Measurements from ENCODE around the gene EML2.
A peak's percentile ranks its signal among the peaks of the same experiment; 100 is the strongest.

The EML2 gene

GRCh38 chr19:45664575-45664974 lies 25.4 kb upstream of the EML2 start:
- no peak for DNase-seq (ENCODE audit: low spot score in 2 of 2)
- no peak overlapping the region for H3K4me3 ChIP-seq
- peaks cover 3% of the 10 kb centered on the region for H3K4me1 ChIP-seq
- H3K27me3 ChIP-seq (ENCODE audit: low read depth): no peaks in the 10 kb centered on the region
- no peaks in the 10 kb centered on the region for H3K9me3 ChIP-seq
- in situ Hi-C loops (cut with MboI; ENCODE audit: low sequenced_read_pairs): no loop called here
- no peaks in the 10 kb centered on the region for H3K36me3 ChIP-seq (replicated peaks)

GRCh38 chr19:45663800-45664199 lies 24.6 kb upstream of the EML2 start:
- no peaks in the 10 kb centered on the region for H3K9me3 ChIP-seq
- H3K4me3 ChIP-seq: no peak overlapping the region
- peaks cover 3% of the 10 kb centered on the region for H3K4me1 ChIP-seq
- H3K36me3 ChIP-seq (replicated peaks): no peaks in the 10 kb centered on the region
- no peaks in the 10 kb centered on the region for H3K27me3 ChIP-seq (ENCODE audit: low read depth)
- DNase-seq (ENCODE audit: low spot score in 2 of 2): no peak
- in situ Hi-C loops (cut with MboI; ENCODE audit: low sequenced_read_pairs): no loop called here

GRCh38 chr19:45660636-45661035 lies 21.4 kb upstream of the EML2 start:
- no peak for DNase-seq (ENCODE audit: low spot score in 2 of 2)
- Histone ChIP-seq H3K4me3 (no peak overlapping the region), H3K9me3 (no peaks in the 10 kb centered on the region), H3K36me3 (replicated peaks) (no peaks in the 10 kb centered on the region), H3K4me1 (no peaks in the 10 kb centered on the region), H3K27me3 (ENCODE audit: low read depth) (no peaks in the 10 kb centered on the region)
- in situ Hi-C loops (cut with MboI; ENCODE audit: low sequenced_read_pairs): no loop called here

GRCh38 chr19:45659096-45659729 lies 20.0 kb upstream of the EML2 start:
- Histone ChIP-seq H3K4me3 (no peak overlapping the region), H3K36me3 (replicated peaks) (no peaks in the 10 kb centered on the region), H3K4me1 (no peaks in the 10 kb centered on the region), H3K27me3 (ENCODE audit: low read depth) (no peaks in the 10 kb centered on the region), H3K9me3 (no peaks in the 10 kb centered on the region)
- in situ Hi-C loops (cut with MboI; ENCODE audit: low sequenced_read_pairs): no loop called here
- DNase-seq (ENCODE audit: low spot score in 2 of 2): no peak

- Histone ChIP-seq H3K27me3 (ENCODE audit: low read depth) (no peaks in the 10 kb centered on the region), H3K36me3 (replicated peaks) (no peaks in the 10 kb centered on the region), H3K4me1 (no peaks in the 10 kb centered on the region), H3K9me3 (no peaks in the 10 kb centered on the region), H3K4me3 (no peak overlapping the region)
- DNase-seq (ENCODE audit: low spot score in 2 of 2): peak in 1 of 2 experiments; percentile 40
- in situ Hi-C loops (cut with MboI; ENCODE audit: low sequenced_read_pairs): no loop called here
Measured at GRCh38 chr19:45657520-45658167, 18.4 kb upstream of the EML2 start.

GRCh38 chr19:45655073-45655472 lies 15.9 kb upstream of the EML2 start:
- in situ Hi-C loops (cut with MboI; ENCODE audit: low sequenced_read_pairs): no loop called here
- no peaks in the 10 kb centered on the region for H3K9me3 ChIP-seq
- no peak overlapping the region for H3K4me3 ChIP-seq
- DNase-seq (ENCODE audit: low spot score in 2 of 2): no peak
- H3K4me1 ChIP-seq: no peaks in the 10 kb centered on the region
- no peaks in the 10 kb centered on the region for H3K27me3 ChIP-seq (ENCODE audit: low read depth)
- no peaks in the 10 kb centered on the region for H3K36me3 ChIP-seq (replicated peaks)

- H3K27me3 ChIP-seq (ENCODE audit: low read depth): no peaks in the 10 kb centered on the region
- no peaks in the 10 kb centered on the region for H3K36me3 ChIP-seq (replicated peaks)
- no peaks in the 10 kb centered on the region for H3K9me3 ChIP-seq
- in situ Hi-C loops (cut with MboI; ENCODE audit: low sequenced_read_pairs): no loop called here
- H3K4me1 ChIP-seq: no peaks in the 10 kb centered on the region
- H3K4me3 ChIP-seq: no peak overlapping the region
- DNase-seq (ENCODE audit: low spot score in 2 of 2): no peak
Measured at GRCh38 chr19:45653634-45654033, 14.4 kb upstream of the EML2 start.

GRCh38 chr19:45650722-45651121 lies 11.5 kb upstream of the EML2 start:
- Histone ChIP-seq H3K4me3 (no peak overlapping the region), H3K9me3 (no peaks in the 10 kb centered on the region), H3K4me1 (peaks cover 4% of the 10 kb centered on the region; the same call in 1 of the 2 replicates), H3K27me3 (ENCODE audit: low read depth) (no peaks in the 10 kb centered on the region), H3K36me3 (replicated peaks) (no peaks in the 10 kb centered on the region)
- no peak for DNase-seq (ENCODE audit: low spot score in 2 of 2)
- in situ Hi-C loops (cut with MboI; ENCODE audit: low sequenced_read_pairs): no loop called here

GRCh38 chr19:45646345-45646698 lies 7.1 kb upstream of the EML2 start:
- Histone ChIP-seq H3K36me3 (replicated peaks) (no peaks in the 10 kb centered on the region), H3K9me3 (no peaks in the 10 kb centered on the region), H3K27me3 (ENCODE audit: low read depth) (no peaks in the 10 kb centered on the region), H3K4me3 (peak overlapping the region; percentile 29), H3K4me1 (peaks cover 14% of the 10 kb centered on the region)
- DNase-seq (ENCODE audit: low spot score in 2 of 2): no peak
- in situ Hi-C loops (cut with MboI; ENCODE audit: low sequenced_read_pairs): loop anchor here (10.0 kb wide), 1 partner anchor 132 kb away; no protein-coding TSS in a partner anchor

GRCh38 chr19:45645631-45646344 lies 6.6 kb upstream of the EML2 start:
- H3K36me3 ChIP-seq (replicated peaks): no peaks in the 10 kb centered on the region
- peak; percentile 95 to 98 for DNase-seq (ENCODE audit: low spot score in 2 of 2)
- H3K4me1 ChIP-seq: peaks cover 17% of the 10 kb centered on the region
- in situ Hi-C loops (cut with MboI; ENCODE audit: low sequenced_read_pairs): loop anchor here (10.0 kb wide), 1 partner anchor 131 kb away; no protein-coding TSS in a partner anchor
- H3K4me3 ChIP-seq: peak overlapping the region; percentile 29
- no peaks in the 10 kb centered on the region for H3K27me3 ChIP-seq (ENCODE audit: low read depth)
- H3K9me3 ChIP-seq: no peaks in the 10 kb centered on the region

- DNase-seq (ENCODE audit: low spot score in 2 of 2): no peak
- in situ Hi-C loops (cut with MboI; ENCODE audit: low sequenced_read_pairs): loop anchor here (10.0 kb wide), 1 partner anchor 130 kb away; no protein-coding TSS in a partner anchor
- H3K9me3 ChIP-seq: no peaks in the 10 kb centered on the region
- H3K4me1 ChIP-seq: peaks cover 21% of the 10 kb centered on the region
- no peaks in the 10 kb centered on the region for H3K36me3 ChIP-seq (replicated peaks)
- H3K4me3 ChIP-seq: peak overlapping the region; percentile 29
- H3K27me3 ChIP-seq (ENCODE audit: low read depth): no peaks in the 10 kb centered on the region
Measured at GRCh38 chr19:45645068-45645630, 6.0 kb upstream of the EML2 start.

- Histone ChIP-seq H3K36me3 (replicated peaks) (no peaks in the 10 kb centered on the region), H3K4me1 (peaks cover 27% of the 10 kb centered on the region), H3K27me3 (ENCODE audit: low read depth) (no peaks in the 10 kb centered on the region), H3K9me3 (no peaks in the 10 kb centered on the region), H3K4me3 (no peak overlapping the region)
- in situ Hi-C loops (cut with MboI; ENCODE audit: low sequenced_read_pairs): loop anchor here (10.0 kb wide), 1 partner anchor 129 kb away; no protein-coding TSS in a partner anchor
- DNase-seq (ENCODE audit: low spot score in 2 of 2): no peak
Measured at GRCh38 chr19:45643927-45644771, 5.0 kb upstream of the EML2 start.

Measured in HAP-1 (cell line).